OCI-LY7 (cell line): ENCODE measurements around the gene ENKD1.

ENCODE experiments used
- CTCF ChIP-seq: fragments of 200-600 bp; sonication (generic); conservative IDR thresholded peaks from 2 replicates; pipeline ENCODE4 v1.5.1; 2014; ENCODE audit warnings: mild to moderate bottlenecking, antibody characterized with exemption, low read length, moderate library complexity, mixed read lengths
- EZH2phosphoT487 ChIP-seq: fragments of 200-600 bp; sonication (generic); IDR thresholded peaks from 2 replicates; pipeline ENCODE4 v1.6.1; 2018; ENCODE audit warnings: low read depth, borderline replicate concordance, mild to moderate bottlenecking, mixed run types, antibody characterized with exemption, low read length, moderate library complexity, mixed read lengths

- TF ChIP-seq CTCF (no peak), EZH2phosphoT487 (no peak)
Observed at GRCh38 chr16:67694611-67695010, 28.1 kb upstream of the ENKD1 start.
